GM12878 (cell line): ENCODE data around the gene STK33. TPM values are rescaled to one million over a fixed set of nuclear protein-coding genes. Genes with fewer than 3 reads are reported as not detected.

Experiments
- ATAC-seq: fragments of 200-7000 bp; cut with Tn5 transposase; 3 replicates; pipeline ENCODE4 v1.9.1; 2020; ENCODE audit warnings: mild to moderate bottlenecking, moderate library complexity
- BruUV-seq: library from RNA; stranded (reverse); fragments of 400-500 nt; replicated peaks from 2 replicates; lab custom pipeline; 2021; lab: Mats Ljungman, UMichigan
- CTCF ChIA-PET: fragments of 300-600 bp; sonication (Branson Sonifier 250); formaldehyde crosslinking; extraction: SDS; loops from one replicate; lab custom pipeline; 2021; ENCODE audit warnings: inconsistent platforms; lab: Yijun Ruan, JAX
- POLR2A ChIA-PET: fragments of 350-600 bp; formaldehyde crosslinking; extraction: SDS; loops from one replicate; lab custom pipeline; 2021; ENCODE audit warnings: inconsistent platforms; lab: Charles Lee
- RAD21 ChIA-PET: fragments of 300-600 bp; sonication (Branson Sonifier 250); formaldehyde crosslinking; loops from one replicate; lab custom pipeline; 2023; ENCODE audit warnings: antibody characterized with exemption; ENCODE audit not compliant: unreplicated experiment; lab: Charles Lee
- SMC1A ChIA-PET: fragments of 300-600 bp; sonication (Branson Sonifier 250); formaldehyde crosslinking; loops from one replicate; lab custom pipeline; 2023; ENCODE audit not compliant: unreplicated experiment, uncharacterized antibody; lab: Charles Lee
- DNase-seq: peaks from one replicate; pipeline ENCODE4 v3.0.0-alpha.2; 2011; ENCODE audit warnings: low read depth, low spot score
- FAIRE-seq: peaks from 3 replicates; lab custom pipeline; 2011; peaks lifted over from hg19 to GRCh38; lab: Jason Lieb, UNC
- H2AFZ ChIP-seq: 2 replicates; pipeline ENCODE4 v1.6.0; 2011; ENCODE audit warnings: low read depth, low read length, control low read depth; ENCODE audit not compliant: control insufficient read depth
- H3K27ac ChIP-seq: 2 replicates; pipeline ENCODE4 v1.5.1; 2011; ENCODE audit warnings: control low read depth; ENCODE audit not compliant: control insufficient read depth, insufficient read depth
- H3K27me3 ChIP-seq, 2 experiments: replicated peaks in 1 of 2; 2 replicates each; pipeline versions ENCODE4 v1.6.0 to v1.6.1; 2011; ENCODE audit warnings: low read length in 1 of 2; ENCODE audit not compliant: control insufficient read depth in 2 of 2, insufficient read depth in 2 of 2
- H3K36me3 ChIP-seq, 2 experiments: 2 replicates each; pipeline ENCODE4 v1.5.1; 2011; ENCODE audit warnings: low read length in 1 of 2; ENCODE audit not compliant: control insufficient read depth in 2 of 2, insufficient read depth in 2 of 2
- H3K4me1 ChIP-seq: 2 replicates; pipeline ENCODE4 v1.6.1; 2011; ENCODE audit warnings: mild to moderate bottlenecking, low read length, moderate library complexity, mixed read lengths; ENCODE audit not compliant: control insufficient read depth, insufficient read depth
- H3K4me2 ChIP-seq: 2 replicates; pipeline ENCODE4 v1.6.0; 2011; ENCODE audit warnings: control low read depth; ENCODE audit not compliant: control insufficient read depth, insufficient read depth
- H3K4me3 ChIP-seq: fragments of 200-600 bp; sonication (generic); 2 replicates; pipeline ENCODE4 v1.5.1; 2016
- H3K79me2 ChIP-seq: 2 replicates; pipeline ENCODE4 v1.6.0; 2011; ENCODE audit warnings: low read length; ENCODE audit not compliant: control insufficient read depth, insufficient read depth
- H3K9ac ChIP-seq: 2 replicates; pipeline ENCODE4 v1.8.0; 2011; ENCODE audit warnings: low read length, control low read depth, mixed read lengths; ENCODE audit not compliant: control insufficient read depth, insufficient read depth
- H3K9me3 ChIP-seq: replicated peaks from 3 replicates; pipeline ENCODE4 v1.5.1; 2011; ENCODE audit warnings: mild to moderate bottlenecking, low read length; ENCODE audit not compliant: control insufficient read depth, insufficient read depth
- H4K20me1 ChIP-seq: 2 replicates; pipeline ENCODE4 v1.6.0; 2011; ENCODE audit not compliant: control insufficient read depth, insufficient read depth
- BACH1 ChIP-seq: fragments of 450-650 bp; IDR thresholded peaks from 2 replicates; pipeline ENCODE4 v1.6.1; 2017; ENCODE audit warnings: mild to moderate bottlenecking, borderline replicate concordance
- CHD2 ChIP-seq: IDR thresholded peaks from 2 replicates; pipeline ENCODE4 v1.6.1; 2011; ENCODE audit warnings: low read depth, low read length, improper control_type of control experiment, borderline replicate concordance
- EZH2 ChIP-seq: IDR thresholded peaks from 2 replicates; pipeline ENCODE4 v1.6.1; 2012; ENCODE audit warnings: low read depth, mild to moderate bottlenecking, control low read depth, inconsistent platforms, low read length, borderline replicate concordance; ENCODE audit not compliant: control insufficient read depth
- JUNB ChIP-seq: IDR thresholded peaks from 2 replicates; pipeline ENCODE4 v1.6.1; 2016; ENCODE audit warnings: antibody characterized with exemption, mild to moderate bottlenecking
- KAT2A ChIP-seq: conservative IDR thresholded peaks from 2 replicates; pipeline ENCODE4 v1.6.1; 2011; ENCODE audit warnings: low read depth, low read length; ENCODE audit not compliant: control insufficient read depth
- KDM1A ChIP-seq: fragments of 200-600 bp; sonication (generic); IDR thresholded peaks from 2 replicates; pipeline ENCODE4 v1.6.1; 2016; ENCODE audit warnings: borderline replicate concordance
- NR2C1 ChIP-seq: fragments of 450-650 bp; IDR thresholded peaks from 2 replicates; pipeline ENCODE4 v1.6.1; 2017; ENCODE audit warnings: antibody characterized with exemption, mild to moderate bottlenecking, moderate library complexity
- NRF1 ChIP-seq: conservative IDR thresholded peaks from 2 replicates; pipeline ENCODE4 v1.6.1; 2011; ENCODE audit warnings: mild to moderate bottlenecking, low read depth, low read length, improper control_type of control experiment
- SMAD5 ChIP-seq: IDR thresholded peaks from 2 replicates; pipeline ENCODE4 v1.6.1; 2016; ENCODE audit warnings: antibody characterized with exemption, low read depth
- SMC3 ChIP-seq: IDR thresholded peaks from 2 replicates; pipeline ENCODE4 v1.6.1; 2011; ENCODE audit warnings: low read length, improper control_type of control experiment, borderline replicate concordance
- TCF7 ChIP-seq: IDR thresholded peaks from 2 replicates; pipeline ENCODE4 v1.6.1; 2014; ENCODE audit warnings: antibody characterized with exemption, borderline replicate concordance
- WGBS: methylation state at CpG from one replicate; pipeline ENCODE4 v1.1.6; 2016; ENCODE audit warnings: low lambda C conversion rate; ENCODE audit not compliant: insufficient replicate concordance, insufficient coverage; ENCODE audit errors: missing lambda C conversion rate; 5-methylcytosine and 5-hydroxymethylcytosine counted together
- in situ Hi-C: fragments of 300-500 bp; cut with MboI; formaldehyde crosslinking; loops from 9 replicates; pipeline ENCODE4 v1.14.3; 2018; ENCODE audit warnings: mixed read lengths
- intact Hi-C: fragments of 100-400 bp; cut with micrococcal nuclease; formaldehyde crosslinking; loops from one replicate; pipeline ENCODE4 v1.14.2; 2022; ENCODE audit not compliant: unreplicated experiment
- polyA plus RNA-seq, 11 experiments: library from polyadenylated mRNA; depleted of rRNA in 4 of 11; unstranded in 6 of 11; stranded (reverse) in 5 of 11; fragments of >200 nt; fragmentation: Nextera tagmentation in 4 of 11; fragmentation: Illumina TruSeq in 1 of 11; extraction: Ambion mirVana in 4 of 11; extraction: Trizol in 1 of 11; gene quantifications; 1 replicate in 1 of 11; 2 replicates in 10 of 11; pipeline versions ENCODE4 v1.2.1 to v1.2.3, GENCODE V29; 2011 to 2016; ENCODE audit warnings: inconsistent platforms in 2 of 11, missing spikeins in 2 of 11, low read depth in 1 of 11
- total RNA-seq, 4 experiments: library from RNA; depleted of rRNA in 3 of 4; stranded (reverse); fragments of >200 nt in 3 of 4; fragmentation: Illumina TruSeq in 1 of 4; extraction: Trizol in 1 of 4; gene quantifications; 2 replicates each; pipeline versions ENCODE4 v1.2.1 to v1.2.3, GENCODE V29; 2013 to 2021
- TF ChIP-seq, protein P1 (sequence below): IDR thresholded peaks from 2 replicates; pipeline ENCODE4 v1.6.1; 2012; ENCODE audit warnings: low read depth, low read length, improper control_type of control experiment
- TF ChIP-seq, protein P2 (sequence below): fragments of 450-650 bp; IDR thresholded peaks from 2 replicates; pipeline ENCODE4 v1.6.1; 2018; ENCODE audit warnings: mild to moderate bottlenecking, low read depth, moderate library complexity; ENCODE audit not compliant: partially characterized antibody
- TF ChIP-seq, protein P3 (sequence below): fragments of 450-650 bp; IDR thresholded peaks from 2 replicates; pipeline ENCODE4 v1.6.1; 2017; ENCODE audit warnings: mild to moderate bottlenecking, low read depth, inconsistent platforms; ENCODE audit not compliant: poor library complexity, severe bottlenecking
- TF ChIP-seq, protein P4 (sequence below): fragments of 450-650 bp; IDR thresholded peaks from 2 replicates; pipeline ENCODE4 v1.6.1; 2016; ENCODE audit warnings: mild to moderate bottlenecking
- TF ChIP-seq, protein P5 (sequence below): IDR thresholded peaks from 2 replicates; pipeline ENCODE4 v1.6.1; 2012; ENCODE audit warnings: low read depth, low read length, improper control_type of control experiment

Gene STK33
- total and polyA plus RNA-seq, 10 of the 15 experiments (the other 5 are each of a cell fraction or from before 2014, with no cell fraction given) = 5.2 to 27.3 (median 18.3) TPM

DNA sequence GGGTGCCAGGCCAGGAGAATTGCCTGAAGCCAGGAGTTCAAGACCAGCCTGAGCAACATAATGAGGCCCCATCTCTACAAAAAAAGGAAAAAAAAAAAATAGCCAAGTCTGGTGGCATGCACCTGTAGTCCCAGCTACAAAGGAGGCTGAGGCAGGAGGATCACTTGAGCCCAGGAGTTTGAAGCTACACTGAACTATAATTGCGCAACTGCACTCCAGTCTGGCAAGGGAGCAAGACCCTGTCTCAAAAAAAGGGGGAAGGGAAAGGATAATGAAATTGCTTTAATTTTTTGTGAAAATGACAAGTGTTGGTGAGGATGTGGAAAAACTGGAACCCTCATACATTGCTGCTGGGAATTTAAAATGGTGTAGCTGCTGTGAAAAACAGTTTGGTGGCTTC is 19.2 kb downstream of the STK33 start:
- Histone ChIP-seq H3K9me3 (no peaks in the 10 kb centered on the region; the same call in 2 of the 3 replicates), H3K27me3 (no peaks in the 10 kb centered on the region), H3K36me3 (no peaks in the 10 kb centered on the region), H3K4me3 (no peak overlapping the region), H4K20me1 (no peaks in the 10 kb centered on the region), H2AFZ (no peak overlapping the region), H3K27ac (no peak overlapping the region), H3K4me1 (no peaks in the 10 kb centered on the region), H3K79me2 (no peaks in the 10 kb centered on the region), H3K4me2 (no peak overlapping the region), H3K9ac (no peak overlapping the region)
- WGBS = 100% methylated on average over 1 of the region's 1 CpG
- RAD21 ChIA-PET = interaction anchor here (0.9 to 2.1 kb wide), 2 partner anchors 8 to 568 kb away, joined by 3 to 7 read pairs; no protein-coding TSS in a partner anchor
- SMC1A ChIA-PET = interaction anchor here (1.0 to 3.0 kb wide), 3 partner anchors 8 to 17 kb away, joined by 4 to 19 read pairs (median 4); no protein-coding TSS in a partner anchor
- TF ChIP-seq EZH2 (no peak), KDM1A (no peak), JUNB (no peak), BACH1 (no peak), SMAD5 (no peak), NRF1 (no peak), NR2C1 (no peak), KAT2A (no peak), TCF7 (no peak), CHD2 (no peak), SMC3 (no peak)
- TF ChIP-seq, protein P1, sequence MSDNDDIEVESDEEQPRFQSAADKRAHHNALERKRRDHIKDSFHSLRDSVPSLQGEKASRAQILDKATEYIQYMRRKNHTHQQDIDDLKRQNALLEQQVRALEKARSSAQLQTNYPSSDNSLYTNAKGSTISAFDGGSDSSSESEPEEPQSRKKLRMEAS = no peak
- TF ChIP-seq, protein P2, sequence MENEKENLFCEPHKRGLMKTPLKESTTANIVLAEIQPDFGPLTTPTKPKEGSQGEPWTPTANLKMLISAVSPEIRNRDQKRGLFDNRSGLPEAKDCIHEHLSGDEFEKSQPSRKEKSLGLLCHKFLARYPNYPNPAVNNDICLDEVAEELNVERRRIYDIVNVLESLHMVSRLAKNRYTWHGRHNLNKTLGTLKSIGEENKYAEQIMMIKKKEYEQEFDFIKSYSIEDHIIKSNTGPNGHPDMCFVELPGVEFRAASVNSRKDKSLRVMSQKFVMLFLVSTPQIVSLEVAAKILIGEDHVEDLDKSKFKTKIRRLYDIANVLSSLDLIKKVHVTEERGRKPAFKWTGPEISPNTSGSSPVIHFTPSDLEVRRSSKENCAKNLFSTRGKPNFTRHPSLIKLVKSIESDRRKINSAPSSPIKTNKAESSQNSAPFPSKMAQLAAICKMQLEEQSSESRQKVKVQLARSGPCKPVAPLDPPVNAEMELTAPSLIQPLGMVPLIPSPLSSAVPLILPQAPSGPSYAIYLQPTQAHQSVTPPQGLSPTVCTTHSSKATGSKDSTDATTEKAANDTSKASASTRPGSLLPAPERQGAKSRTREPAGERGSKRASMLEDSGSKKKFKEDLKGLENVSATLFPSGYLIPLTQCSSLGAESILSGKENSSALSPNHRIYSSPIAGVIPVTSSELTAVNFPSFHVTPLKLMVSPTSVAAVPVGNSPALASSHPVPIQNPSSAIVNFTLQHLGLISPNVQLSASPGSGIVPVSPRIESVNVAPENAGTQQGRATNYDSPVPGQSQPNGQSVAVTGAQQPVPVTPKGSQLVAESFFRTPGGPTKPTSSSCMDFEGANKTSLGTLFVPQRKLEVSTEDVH = no peak
- TF ChIP-seq, protein P3, sequence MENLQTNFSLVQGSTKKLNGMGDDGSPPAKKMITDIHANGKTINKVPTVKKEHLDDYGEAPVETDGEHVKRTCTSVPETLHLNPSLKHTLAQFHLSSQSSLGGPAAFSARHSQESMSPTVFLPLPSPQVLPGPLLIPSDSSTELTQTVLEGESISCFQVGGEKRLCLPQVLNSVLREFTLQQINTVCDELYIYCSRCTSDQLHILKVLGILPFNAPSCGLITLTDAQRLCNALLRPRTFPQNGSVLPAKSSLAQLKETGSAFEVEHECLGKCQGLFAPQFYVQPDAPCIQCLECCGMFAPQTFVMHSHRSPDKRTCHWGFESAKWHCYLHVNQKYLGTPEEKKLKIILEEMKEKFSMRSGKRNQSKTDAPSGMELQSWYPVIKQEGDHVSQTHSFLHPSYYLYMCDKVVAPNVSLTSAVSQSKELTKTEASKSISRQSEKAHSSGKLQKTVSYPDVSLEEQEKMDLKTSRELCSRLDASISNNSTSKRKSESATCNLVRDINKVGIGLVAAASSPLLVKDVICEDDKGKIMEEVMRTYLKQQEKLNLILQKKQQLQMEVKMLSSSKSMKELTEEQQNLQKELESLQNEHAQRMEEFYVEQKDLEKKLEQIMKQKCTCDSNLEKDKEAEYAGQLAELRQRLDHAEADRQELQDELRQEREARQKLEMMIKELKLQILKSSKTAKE = no peak
- TF ChIP-seq, protein P4, sequence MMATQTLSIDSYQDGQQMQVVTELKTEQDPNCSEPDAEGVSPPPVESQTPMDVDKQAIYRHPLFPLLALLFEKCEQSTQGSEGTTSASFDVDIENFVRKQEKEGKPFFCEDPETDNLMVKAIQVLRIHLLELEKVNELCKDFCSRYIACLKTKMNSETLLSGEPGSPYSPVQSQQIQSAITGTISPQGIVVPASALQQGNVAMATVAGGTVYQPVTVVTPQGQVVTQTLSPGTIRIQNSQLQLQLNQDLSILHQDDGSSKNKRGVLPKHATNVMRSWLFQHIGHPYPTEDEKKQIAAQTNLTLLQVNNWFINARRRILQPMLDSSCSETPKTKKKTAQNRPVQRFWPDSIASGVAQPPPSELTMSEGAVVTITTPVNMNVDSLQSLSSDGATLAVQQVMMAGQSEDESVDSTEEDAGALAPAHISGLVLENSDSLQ = no peak
- TF ChIP-seq, protein P5, sequence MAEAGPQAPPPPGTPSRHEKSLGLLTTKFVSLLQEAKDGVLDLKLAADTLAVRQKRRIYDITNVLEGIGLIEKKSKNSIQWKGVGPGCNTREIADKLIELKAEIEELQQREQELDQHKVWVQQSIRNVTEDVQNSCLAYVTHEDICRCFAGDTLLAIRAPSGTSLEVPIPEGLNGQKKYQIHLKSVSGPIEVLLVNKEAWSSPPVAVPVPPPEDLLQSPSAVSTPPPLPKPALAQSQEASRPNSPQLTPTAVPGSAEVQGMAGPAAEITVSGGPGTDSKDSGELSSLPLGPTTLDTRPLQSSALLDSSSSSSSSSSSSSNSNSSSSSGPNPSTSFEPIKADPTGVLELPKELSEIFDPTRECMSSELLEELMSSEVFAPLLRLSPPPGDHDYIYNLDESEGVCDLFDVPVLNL = no peak
- POLR2A ChIA-PET = no interaction called here
- no TSS peak for BruUV-seq
- DNase-seq = no peak
- intact Hi-C loops = no loop called here
- CTCF ChIA-PET = interaction anchor here (1.0 to 2.3 kb wide), 6 partner anchors 8 to 311 kb away, joined by 3 to 8 read pairs (median 4); partner anchors contain the start of genes LMO1 and STK33
- in situ Hi-C loops = no loop called here
- no peak for ATAC-seq
- no peak for FAIRE-seq
